ENCODE data around the gene RERG. TPM values are rescaled to one million over a fixed set of nuclear protein-coding genes. Genes with fewer than 3 reads are reported as not detected.

Gene RERG
- total RNA-seq, 1 donor from 2014 or later, result 0.14 TPM

- no peaks in the 10 kb centered on the region for H4K20me1 ChIP-seq (ENCODE audit: insufficient read depth, low read length)
- H3K4me2 ChIP-seq (ENCODE audit: low read length), result no peak overlapping the region
- Mint-ChIP-seq H3K4me3 (ENCODE audit: unreplicated experiment) (no peak overlapping the region), H3K27ac (ENCODE audit: unreplicated experiment) (no peak overlapping the region), H3K36me3 (ENCODE audit: low read depth, unreplicated experiment) (no peaks in the 10 kb centered on the region), H3K27me3 (ENCODE audit: low read depth, unreplicated experiment) (peaks cover 3% of the 10 kb centered on the region), H3K9me3 (ENCODE audit: unreplicated experiment) (no peaks in the 10 kb centered on the region), H3K4me1 (ENCODE audit: low read depth, unreplicated experiment) (peaks cover 4% of the 10 kb centered on the region)
- H3K27ac ChIP-seq (ENCODE audit: low read depth, low read length), result no peak overlapping the region
- H3K4me3 ChIP-seq (ENCODE audit: insufficient read depth, low read depth, low read length), result no peak overlapping the region
- no peaks in the 10 kb centered on the region for H3K36me3 ChIP-seq (ENCODE audit: insufficient read depth, low read length)
- H3K9ac ChIP-seq (ENCODE audit: low read length), result no peak overlapping the region
- H3K9me3 ChIP-seq (ENCODE audit: insufficient read depth, low read depth, low read length), result no peaks in the 10 kb centered on the region
- no peak for TF ChIP-seq EZH2 (IDR thresholded peaks at IDR 0.05; ENCODE audit: insufficient read depth, low read length)
- no peaks in the 10 kb centered on the region for H3K4me1 ChIP-seq (ENCODE audit: insufficient read depth, low read length)
- no peaks in the 10 kb centered on the region for H3K27me3 ChIP-seq (ENCODE audit: insufficient read depth, low read length)
- H3K79me2 ChIP-seq (ENCODE audit: insufficient read depth, low read length), result no peaks in the 10 kb centered on the region
- FAIRE-seq (no peak), DNase-seq (ENCODE audit: low read depth) (no peak)
- no peak overlapping the region for H2AFZ ChIP-seq (ENCODE audit: low read depth, low read length)
Measured at GRCh38 chr12:15179672-15180071, 41.5 kb downstream of the RERG start.

- Histone ChIP-seq H3K4me3 (ENCODE audit: insufficient read depth, low read depth, low read length) (no peak overlapping the region), H3K27ac (ENCODE audit: low read depth, low read length) (no peak overlapping the region), H3K79me2 (ENCODE audit: insufficient read depth, low read length) (no peaks in the 10 kb centered on the region), H3K9ac (ENCODE audit: low read length) (no peak overlapping the region), H3K36me3 (ENCODE audit: insufficient read depth, low read length) (no peaks in the 10 kb centered on the region), H4K20me1 (ENCODE audit: insufficient read depth, low read length) (no peaks in the 10 kb centered on the region), H3K27me3 (ENCODE audit: insufficient read depth, low read length) (no peaks in the 10 kb centered on the region), H3K4me2 (ENCODE audit: low read length) (no peak overlapping the region), H2AFZ (ENCODE audit: low read depth, low read length) (no peak overlapping the region), H3K4me1 (ENCODE audit: insufficient read depth, low read length) (no peaks in the 10 kb centered on the region), H3K9me3 (ENCODE audit: insufficient read depth, low read depth, low read length) (no peaks in the 10 kb centered on the region)
- no peak for FAIRE-seq
- H3K36me3 Mint-ChIP-seq (ENCODE audit: low read depth, unreplicated experiment), result no peaks in the 10 kb centered on the region
- no peak for TF ChIP-seq EZH2 (IDR thresholded peaks at IDR 0.05; ENCODE audit: insufficient read depth, low read length)
- TF ChIP-seq, protein P1, sequence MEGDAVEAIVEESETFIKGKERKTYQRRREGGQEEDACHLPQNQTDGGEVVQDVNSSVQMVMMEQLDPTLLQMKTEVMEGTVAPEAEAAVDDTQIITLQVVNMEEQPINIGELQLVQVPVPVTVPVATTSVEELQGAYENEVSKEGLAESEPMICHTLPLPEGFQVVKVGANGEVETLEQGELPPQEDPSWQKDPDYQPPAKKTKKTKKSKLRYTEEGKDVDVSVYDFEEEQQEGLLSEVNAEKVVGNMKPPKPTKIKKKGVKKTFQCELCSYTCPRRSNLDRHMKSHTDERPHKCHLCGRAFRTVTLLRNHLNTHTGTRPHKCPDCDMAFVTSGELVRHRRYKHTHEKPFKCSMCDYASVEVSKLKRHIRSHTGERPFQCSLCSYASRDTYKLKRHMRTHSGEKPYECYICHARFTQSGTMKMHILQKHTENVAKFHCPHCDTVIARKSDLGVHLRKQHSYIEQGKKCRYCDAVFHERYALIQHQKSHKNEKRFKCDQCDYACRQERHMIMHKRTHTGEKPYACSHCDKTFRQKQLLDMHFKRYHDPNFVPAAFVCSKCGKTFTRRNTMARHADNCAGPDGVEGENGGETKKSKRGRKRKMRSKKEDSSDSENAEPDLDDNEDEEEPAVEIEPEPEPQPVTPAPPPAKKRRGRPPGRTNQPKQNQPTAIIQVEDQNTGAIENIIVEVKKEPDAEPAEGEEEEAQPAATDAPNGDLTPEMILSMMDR (IDR thresholded peaks at IDR 0.05; ENCODE audit: insufficient read depth, low read depth, low read length), result no peak
- H3K4me3 Mint-ChIP-seq (ENCODE audit: unreplicated experiment), result no peak overlapping the region
- no peaks in the 10 kb centered on the region for H3K9me3 Mint-ChIP-seq (ENCODE audit: unreplicated experiment)
- H3K27ac Mint-ChIP-seq (ENCODE audit: unreplicated experiment), result no peak overlapping the region
- no peak for DNase-seq (ENCODE audit: low read depth)
- peaks cover 3% of the 10 kb centered on the region for H3K27me3 Mint-ChIP-seq (ENCODE audit: low read depth, unreplicated experiment)
- H3K4me1 Mint-ChIP-seq (ENCODE audit: low read depth, unreplicated experiment), result no peaks in the 10 kb centered on the region
Measured at GRCh38 chr12:15173142-15173541, 48.1 kb downstream of the RERG start.

GRCh38 chr12:15172060-15172822 is 49.0 kb downstream of the RERG start:
- no peaks in the 10 kb centered on the region for H3K4me1 ChIP-seq (ENCODE audit: insufficient read depth, low read length)
- no peak overlapping the region for H3K4me2 ChIP-seq (ENCODE audit: low read length)
- no peak overlapping the region for H3K27ac Mint-ChIP-seq (ENCODE audit: unreplicated experiment)
- H3K9me3 ChIP-seq (ENCODE audit: insufficient read depth, low read depth, low read length), result no peaks in the 10 kb centered on the region
- H3K4me1 Mint-ChIP-seq (ENCODE audit: low read depth, unreplicated experiment), result no peaks in the 10 kb centered on the region
- peaks cover 3% of the 10 kb centered on the region for H3K27me3 Mint-ChIP-seq (ENCODE audit: low read depth, unreplicated experiment)
- FAIRE-seq (no peak), DNase-seq (ENCODE audit: low read depth) (no peak)
- H3K27me3 ChIP-seq (ENCODE audit: insufficient read depth, low read length), result no peaks in the 10 kb centered on the region
- no peaks in the 10 kb centered on the region for H3K36me3 ChIP-seq (ENCODE audit: insufficient read depth, low read length)
- H3K4me3 Mint-ChIP-seq (ENCODE audit: unreplicated experiment), result no peak overlapping the region
- H3K4me3 ChIP-seq (ENCODE audit: insufficient read depth, low read depth, low read length), result no peak overlapping the region
- no peaks in the 10 kb centered on the region for H3K36me3 Mint-ChIP-seq (ENCODE audit: low read depth, unreplicated experiment)
- no peaks in the 10 kb centered on the region for H3K9me3 Mint-ChIP-seq (ENCODE audit: unreplicated experiment)
- no peak overlapping the region for H3K27ac ChIP-seq (ENCODE audit: low read depth, low read length)
- no peak overlapping the region for H3K9ac ChIP-seq (ENCODE audit: low read length)
- TF ChIP-seq, protein P1 (IDR thresholded peaks at IDR 0.05; ENCODE audit: insufficient read depth, low read depth, low read length), result peak; percentile 4
- TF ChIP-seq EZH2 (IDR thresholded peaks at IDR 0.05; ENCODE audit: insufficient read depth, low read length), result no peak
- H4K20me1 ChIP-seq (ENCODE audit: insufficient read depth, low read length), result no peaks in the 10 kb centered on the region
- H3K79me2 ChIP-seq (ENCODE audit: insufficient read depth, low read length), result no peaks in the 10 kb centered on the region
- no peak overlapping the region for H2AFZ ChIP-seq (ENCODE audit: low read depth, low read length)

Data from astrocyte (in vitro differentiated cells and primary cell).